Astrocyte (in vitro differentiated cells and primary cell): ENCODE data around the gene C11orf58. TPM values are rescaled to one million over a fixed set of nuclear protein-coding genes. Genes with fewer than 3 reads are reported as not detected.

ENCODE experiments used
- DNase-seq: peaks from one replicate; pipeline ENCODE4 v3.0.0-alpha.2; 2010; ENCODE audit warnings: low read depth
- FAIRE-seq: peaks from 2 replicates; lab custom pipeline; 2011; peaks lifted over from hg19 to GRCh38; lab: Jason Lieb, UNC
- H2AFZ ChIP-seq: 2 replicates; pipeline ENCODE4 v1.6.0; 2012; ENCODE audit warnings: low read depth, low read length, inconsistent platforms
- H3K27ac ChIP-seq: 2 replicates; pipeline ENCODE4 v1.5.1; 2011; ENCODE audit warnings: low read depth, low read length, inconsistent platforms
- H3K27me3 ChIP-seq: 2 replicates; pipeline ENCODE4 v1.6.0; 2011; ENCODE audit warnings: low read length, inconsistent platforms; ENCODE audit not compliant: insufficient read depth
- H3K36me3 ChIP-seq: 2 replicates; pipeline ENCODE4 v1.5.1; 2011; ENCODE audit warnings: low read length, inconsistent platforms; ENCODE audit not compliant: insufficient read depth
- H3K4me1 ChIP-seq: 2 replicates; pipeline ENCODE4 v1.5.1; 2011; ENCODE audit warnings: low read length, inconsistent platforms; ENCODE audit not compliant: insufficient read depth
- H3K4me2 ChIP-seq: 2 replicates; pipeline ENCODE4 v1.6.0; 2012; ENCODE audit warnings: low read length, inconsistent platforms
- H3K4me3 ChIP-seq: 2 replicates; pipeline ENCODE4 v1.5.1; 2011; ENCODE audit warnings: low read depth, mild to moderate bottlenecking, low read length, inconsistent platforms; ENCODE audit not compliant: insufficient read depth
- H3K79me2 ChIP-seq: 2 replicates; pipeline ENCODE4 v1.6.0; 2012; ENCODE audit warnings: mild to moderate bottlenecking, low read length, inconsistent platforms; ENCODE audit not compliant: insufficient read depth
- H3K9ac ChIP-seq: 2 replicates; pipeline ENCODE4 v1.6.0; 2012; ENCODE audit warnings: mild to moderate bottlenecking, low read length, inconsistent platforms
- H3K9me3 ChIP-seq: 2 replicates; pipeline ENCODE4 v1.5.1; 2012; ENCODE audit warnings: low read depth, mild to moderate bottlenecking, low read length, inconsistent platforms; ENCODE audit not compliant: insufficient read depth
- H4K20me1 ChIP-seq: 2 replicates; pipeline ENCODE4 v1.6.0; 2012; ENCODE audit warnings: low read length, inconsistent platforms; ENCODE audit not compliant: insufficient read depth
- H3K27ac Mint-ChIP-seq: one replicate; pipeline ENCODE4 v1.8.0; 2021; ENCODE audit warnings: mild to moderate bottlenecking, mixed read lengths; ENCODE audit not compliant: unreplicated experiment
- H3K27me3 Mint-ChIP-seq: one replicate; pipeline ENCODE4 v1.8.0; 2021; ENCODE audit warnings: low read depth, mixed read lengths; ENCODE audit not compliant: unreplicated experiment
- H3K36me3 Mint-ChIP-seq: one replicate; pipeline ENCODE4 v1.8.0; 2021; ENCODE audit warnings: low read depth, mixed read lengths; ENCODE audit not compliant: unreplicated experiment
- H3K4me1 Mint-ChIP-seq: one replicate; pipeline ENCODE4 v1.8.0; 2021; ENCODE audit warnings: low read depth, mixed read lengths; ENCODE audit not compliant: unreplicated experiment
- H3K4me3 Mint-ChIP-seq: one replicate; pipeline ENCODE4 v1.8.0; 2021; ENCODE audit warnings: mild to moderate bottlenecking, moderate library complexity, mixed read lengths; ENCODE audit not compliant: unreplicated experiment
- H3K9me3 Mint-ChIP-seq: one replicate; pipeline ENCODE4 v1.8.0; 2021; ENCODE audit warnings: mild to moderate bottlenecking, mixed read lengths; ENCODE audit not compliant: unreplicated experiment
- EZH2 ChIP-seq: IDR thresholded peaks from 2 replicates; pipeline ENCODE4 v1.6.1; 2012; ENCODE audit warnings: mild to moderate bottlenecking, low read length, inconsistent platforms; ENCODE audit not compliant: insufficient read depth
- total RNA-seq: library from RNA; stranded (reverse); gene quantifications from 2 replicates; pipeline ENCODE4 v1.2.1, GENCODE V29; 2021
- TF ChIP-seq, protein P1 (sequence below): IDR thresholded peaks from 2 replicates; pipeline ENCODE4 v1.5.1; 2011; ENCODE audit warnings: low read depth, mild to moderate bottlenecking, inconsistent platforms, low read length, moderate library complexity; ENCODE audit not compliant: insufficient read depth

Gene C11orf58
- total RNA-seq, 1 donor from 2014 or later = 159 TPM

DNA sequence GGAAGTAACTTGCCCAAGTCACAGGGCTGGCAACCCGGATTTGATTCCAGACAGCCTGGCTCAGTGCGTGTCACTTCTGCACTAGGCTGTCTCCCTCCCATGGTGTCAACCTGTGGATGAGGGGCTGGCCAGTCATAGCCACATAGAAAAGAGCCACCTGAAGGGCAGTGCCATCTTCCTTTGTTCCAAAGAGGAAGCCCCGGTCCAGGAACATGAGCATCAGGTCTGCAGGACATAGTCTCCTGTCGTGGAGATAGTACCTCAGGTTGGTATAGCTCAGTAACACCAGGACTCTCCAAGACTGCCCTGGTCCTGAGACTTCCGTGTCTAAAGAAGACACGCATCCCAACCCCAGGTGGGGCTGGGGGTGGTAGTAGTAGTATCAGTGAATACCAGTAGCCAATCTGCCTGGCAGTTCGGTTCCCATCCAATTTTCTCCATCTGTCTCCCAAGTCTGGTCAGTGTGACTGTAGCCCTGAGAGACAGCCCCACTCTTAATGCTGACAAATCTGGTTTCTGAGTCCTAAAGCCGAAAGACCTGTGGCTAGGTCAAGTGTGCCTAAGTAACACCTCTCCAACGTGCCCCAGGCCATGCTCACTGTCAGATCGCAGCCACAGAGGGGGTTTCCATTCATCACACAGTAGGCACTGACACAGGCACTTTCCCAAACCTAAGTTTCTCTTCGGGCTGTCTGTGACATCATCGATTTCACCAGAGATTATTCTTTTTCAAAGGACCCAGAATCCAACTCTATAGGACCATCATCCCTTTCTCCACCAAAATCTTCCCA is 33.1 kb downstream of the C11orf58 start:
- H4K20me1 ChIP-seq = no peaks in the 10 kb centered on the region
- Mint-ChIP-seq H3K27me3 (peaks cover 4% of the 10 kb centered on the region), H3K4me1 (peaks cover 4% of the 10 kb centered on the region), H3K36me3 (peaks cover 1% of the 10 kb centered on the region), H3K27ac (no peak overlapping the region), H3K4me3 (no peak overlapping the region), H3K9me3 (peaks cover 3% of the 10 kb centered on the region)
- H3K9me3 ChIP-seq = no peaks in the 10 kb centered on the region
- H3K79me2 ChIP-seq = no peaks in the 10 kb centered on the region
- TF ChIP-seq, protein P1, sequence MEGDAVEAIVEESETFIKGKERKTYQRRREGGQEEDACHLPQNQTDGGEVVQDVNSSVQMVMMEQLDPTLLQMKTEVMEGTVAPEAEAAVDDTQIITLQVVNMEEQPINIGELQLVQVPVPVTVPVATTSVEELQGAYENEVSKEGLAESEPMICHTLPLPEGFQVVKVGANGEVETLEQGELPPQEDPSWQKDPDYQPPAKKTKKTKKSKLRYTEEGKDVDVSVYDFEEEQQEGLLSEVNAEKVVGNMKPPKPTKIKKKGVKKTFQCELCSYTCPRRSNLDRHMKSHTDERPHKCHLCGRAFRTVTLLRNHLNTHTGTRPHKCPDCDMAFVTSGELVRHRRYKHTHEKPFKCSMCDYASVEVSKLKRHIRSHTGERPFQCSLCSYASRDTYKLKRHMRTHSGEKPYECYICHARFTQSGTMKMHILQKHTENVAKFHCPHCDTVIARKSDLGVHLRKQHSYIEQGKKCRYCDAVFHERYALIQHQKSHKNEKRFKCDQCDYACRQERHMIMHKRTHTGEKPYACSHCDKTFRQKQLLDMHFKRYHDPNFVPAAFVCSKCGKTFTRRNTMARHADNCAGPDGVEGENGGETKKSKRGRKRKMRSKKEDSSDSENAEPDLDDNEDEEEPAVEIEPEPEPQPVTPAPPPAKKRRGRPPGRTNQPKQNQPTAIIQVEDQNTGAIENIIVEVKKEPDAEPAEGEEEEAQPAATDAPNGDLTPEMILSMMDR = no peak
- no peak for TF ChIP-seq EZH2
- peaks cover 5% of the 10 kb centered on the region for H3K4me1 ChIP-seq
- H3K27ac ChIP-seq = no peak overlapping the region
- FAIRE-seq (no peak), DNase-seq (no peak)
- H2AFZ ChIP-seq = no peak overlapping the region
- H3K9ac ChIP-seq = no peak overlapping the region
- H3K4me3 ChIP-seq = no peak overlapping the region
- no peaks in the 10 kb centered on the region for H3K36me3 ChIP-seq
- peaks cover 12% of the 10 kb centered on the region for H3K27me3 ChIP-seq
- H3K4me2 ChIP-seq = no peak overlapping the region

DNA sequence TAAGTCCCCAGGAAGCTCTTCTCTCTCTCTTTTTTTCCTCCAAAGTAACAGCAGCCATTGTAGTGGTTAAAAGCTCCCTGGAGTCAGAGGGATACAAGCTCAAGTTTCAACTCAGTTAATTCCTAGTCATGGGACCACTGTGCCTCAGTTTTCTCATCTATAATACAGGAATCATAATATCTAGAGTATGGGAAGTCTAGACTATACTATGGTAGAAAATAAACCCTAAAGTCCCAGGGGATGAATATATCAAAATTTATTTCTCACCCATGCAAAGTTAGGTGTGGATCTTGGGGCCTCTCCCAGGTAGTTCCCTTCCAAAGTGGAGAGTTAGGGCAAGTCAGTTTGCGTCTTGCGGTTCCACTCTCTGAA is 33.7 kb downstream of the C11orf58 start:
- Mint-ChIP-seq H3K4me1 (peaks cover 4% of the 10 kb centered on the region), H3K36me3 (peaks cover 1% of the 10 kb centered on the region), H3K9me3 (peaks cover 3% of the 10 kb centered on the region), H3K27me3 (peaks cover 4% of the 10 kb centered on the region), H3K4me3 (no peak overlapping the region), H3K27ac (no peak overlapping the region)
- DNase-seq (no peak), FAIRE-seq (no peak)
- Histone ChIP-seq H3K9me3 (no peaks in the 10 kb centered on the region), H3K27me3 (peaks cover 12% of the 10 kb centered on the region), H3K4me3 (no peak overlapping the region), H2AFZ (no peak overlapping the region), H3K79me2 (no peaks in the 10 kb centered on the region), H4K20me1 (no peaks in the 10 kb centered on the region), H3K36me3 (no peaks in the 10 kb centered on the region), H3K4me2 (no peak overlapping the region), H3K4me1 (peaks cover 6% of the 10 kb centered on the region), H3K27ac (no peak overlapping the region), H3K9ac (no peak overlapping the region)
- TF ChIP-seq, protein P1 = no peak
- no peak for TF ChIP-seq EZH2
